HUES48 (cell line): ENCODE measurements around the gene AACS.

ENCODE experiments used
- H3K27ac ChIP-seq: one replicate; pipeline ENCODE4 v1.7.0; 2013; ENCODE audit warnings: low read depth, low read length, inconsistent platforms
- H3K27me3 ChIP-seq: 2 replicates; pipeline ENCODE4 v1.6.1; 2013; ENCODE audit warnings: mild to moderate bottlenecking, low read length; ENCODE audit not compliant: control insufficient read depth, insufficient read depth
- H3K36me3 ChIP-seq: 2 replicates; pipeline ENCODE4 v1.6.1; 2013; ENCODE audit warnings: low read length; ENCODE audit not compliant: control insufficient read depth, insufficient read depth
- H3K4me1 ChIP-seq: 2 replicates; pipeline ENCODE4 v1.6.1; 2013; ENCODE audit warnings: mild to moderate bottlenecking, low read length; ENCODE audit not compliant: control insufficient read depth, insufficient read depth
- H3K4me3 ChIP-seq: 2 replicates; pipeline ENCODE4 v1.5.1; 2013; ENCODE audit warnings: mild to moderate bottlenecking, low read depth, low read length
- H3K9ac ChIP-seq: 2 replicates; pipeline ENCODE4 v1.6.1; 2013; ENCODE audit warnings: mild to moderate bottlenecking, low read depth, low read length, moderate library complexity
- H3K9me3 ChIP-seq: 2 replicates; pipeline ENCODE4 v1.6.1; 2013; ENCODE audit warnings: low read length; ENCODE audit not compliant: control insufficient read depth, insufficient read depth

The AACS gene

GRCh38 chr12:125172231-125172850, 107.1 kb downstream of the AACS start:
- Histone ChIP-seq H3K27ac (no peak overlapping the region), H3K36me3 (no peaks in the 10 kb centered on the region), H3K27me3 (no peaks in the 10 kb centered on the region), H3K9me3 (no peaks in the 10 kb centered on the region), H3K4me1 (peaks cover 4% of the 10 kb centered on the region; the same call in 1 of the 2 replicates), H3K4me3 (no peak overlapping the region), H3K9ac (no peak overlapping the region)

GRCh38 chr12:125175576-125175975, 110.3 kb downstream of the AACS start:
- no peaks in the 10 kb centered on the region for H3K9me3 ChIP-seq
- H3K4me1 ChIP-seq = peaks cover 4% of the 10 kb centered on the region; the same call in 1 of the 2 replicates
- no peaks in the 10 kb centered on the region for H3K36me3 ChIP-seq
- H3K27me3 ChIP-seq = no peaks in the 10 kb centered on the region
- no peak overlapping the region for H3K9ac ChIP-seq
- H3K27ac ChIP-seq = no peak overlapping the region
- no peak overlapping the region for H3K4me3 ChIP-seq

GRCh38 chr12:125178222-125178621, 113.0 kb downstream of the AACS start:
- H3K36me3 ChIP-seq = no peaks in the 10 kb centered on the region
- peaks cover under 1% of the 10 kb centered on the region for H3K27me3 ChIP-seq
- H3K27ac ChIP-seq = no peak overlapping the region
- H3K4me3 ChIP-seq = no peak overlapping the region
- peaks cover 6% of the 10 kb centered on the region; the same call in 1 of the 2 replicates for H3K4me1 ChIP-seq
- H3K9me3 ChIP-seq = no peaks in the 10 kb centered on the region
- H3K9ac ChIP-seq = no peak overlapping the region

GRCh38 chr12:125180144-125180543, 114.9 kb downstream of the AACS start:
- Histone ChIP-seq H3K27ac (no peak overlapping the region), H3K36me3 (no peaks in the 10 kb centered on the region), H3K4me1 (peaks cover 21% of the 10 kb centered on the region), H3K9me3 (no peaks in the 10 kb centered on the region), H3K9ac (no peak overlapping the region), H3K4me3 (no peak overlapping the region), H3K27me3 (peaks cover 19% of the 10 kb centered on the region)

GRCh38 chr12:125181107-125181506, 115.9 kb downstream of the AACS start:
- no peaks in the 10 kb centered on the region for H3K36me3 ChIP-seq
- H3K27ac ChIP-seq = no peak overlapping the region
- H3K27me3 ChIP-seq = peaks cover 20% of the 10 kb centered on the region
- no peaks in the 10 kb centered on the region for H3K9me3 ChIP-seq
- no peak overlapping the region for H3K4me3 ChIP-seq
- H3K4me1 ChIP-seq = peaks cover 23% of the 10 kb centered on the region
- H3K9ac ChIP-seq = no peak overlapping the region

GRCh38 chr12:125183187-125184067, 118.2 kb downstream of the AACS start:
- no peak overlapping the region for H3K27ac ChIP-seq
- H3K4me3 ChIP-seq = peak overlapping the region; percentile 51
- H3K36me3 ChIP-seq = no peaks in the 10 kb centered on the region
- peaks cover 28% of the 10 kb centered on the region for H3K27me3 ChIP-seq
- no peaks in the 10 kb centered on the region for H3K9me3 ChIP-seq
- H3K4me1 ChIP-seq = peaks cover 32% of the 10 kb centered on the region
- no peak overlapping the region for H3K9ac ChIP-seq

GRCh38 chr12:125184213-125184967, 119.2 kb downstream of the AACS start:
- Histone ChIP-seq H3K4me1 (peaks cover 41% of the 10 kb centered on the region), H3K4me3 (peak overlapping the region; percentile 71), H3K36me3 (no peaks in the 10 kb centered on the region), H3K9me3 (no peaks in the 10 kb centered on the region), H3K9ac (no peak overlapping the region), H3K27ac (no peak overlapping the region), H3K27me3 (peaks cover 34% of the 10 kb centered on the region)

- H3K4me1 ChIP-seq = peaks cover 50% of the 10 kb centered on the region
- no peaks in the 10 kb centered on the region for H3K36me3 ChIP-seq
- H3K4me3 ChIP-seq = peak overlapping the region; percentile 71
- H3K9me3 ChIP-seq = no peaks in the 10 kb centered on the region
- peaks cover 43% of the 10 kb centered on the region for H3K27me3 ChIP-seq
- H3K9ac ChIP-seq = peak overlapping the region; percentile 52; the same call in 1 of the 2 replicates
- H3K27ac ChIP-seq = peak overlapping the region; percentile 66
These were observed 120.1 kb downstream of the AACS start for GRCh38 chr12:125185311-125185739.

GRCh38 chr12:125185740-125186470, 120.7 kb downstream of the AACS start, which contains the start of gene TMEM132B:
Gene TMEM132B (plus strand): TSS chr12:125186386.
- Histone ChIP-seq H3K4me1 (peaks cover 50% of the 10 kb centered on the region), H3K27me3 (peaks cover 44% of the 10 kb centered on the region), H3K4me3 (peak within 1 kb of the TSS; percentile 75), H3K36me3 (no peaks in the 10 kb centered on the region), H3K27ac (peak within 1 kb of the TSS; percentile 66), H3K9me3 (no peaks in the 10 kb centered on the region), H3K9ac (peak within 1 kb of the TSS; percentile 52)

- H3K4me3 ChIP-seq = peak overlapping the region; percentile 75
- H3K27ac ChIP-seq = no peak overlapping the region
- no peaks in the 10 kb centered on the region for H3K9me3 ChIP-seq
- H3K27me3 ChIP-seq = peaks cover 49% of the 10 kb centered on the region
- no peaks in the 10 kb centered on the region for H3K36me3 ChIP-seq
- no peak overlapping the region for H3K9ac ChIP-seq
- H3K4me1 ChIP-seq = peaks cover 56% of the 10 kb centered on the region
These were observed 121.4 kb downstream of the AACS start for GRCh38 chr12:125186471-125187147.
